Pancreas (tissue), 10 donors: ENCODE data around the gene NR5A2. TPM values are rescaled to one million over a fixed set of nuclear protein-coding genes. Genes with fewer than 3 reads are reported as not detected.

Source experiments
- ATAC-seq, 4 donors: fragments of 200-7000 bp; cut with Tn5 transposase; one replicate each; pipeline versions ENCODE4 v1.8.0 to v1.9.1; 2020; ENCODE audit warnings: mild to moderate bottlenecking in 4 of 4, moderate library complexity in 4 of 4
- DNase-seq, 6 donors: peaks; one replicate each; pipeline ENCODE4 v3.0.0-alpha.2; 2020
- FAIRE-seq: peaks from 2 replicates; lab custom pipeline; 2012; peaks lifted over from hg19 to GRCh38; lab: Jason Lieb, UNC
- H3K27ac ChIP-seq, 4 donors: fragments of 200-600 bp; sonication (generic); 1 replicate in 3 of 4; 2 replicates in 1 of 4; pipeline versions ENCODE4 v1.5.0 to v1.8.0; 2020
- H3K27me3 ChIP-seq, 4 donors: fragments of 200-600 bp; one replicate each; pipeline ENCODE4 v1.8.0; 2021
- H3K36me3 ChIP-seq, 3 donors: fragments of 200-600 bp; sonication (generic) in 1 of 3; one replicate each; pipeline versions ENCODE4 v1.5.0 to v1.8.0; 2020 to 2021
- H3K4me1 ChIP-seq, 3 donors: fragments of 200-600 bp; one replicate each; pipeline ENCODE4 v1.8.0; 2021
- H3K4me3 ChIP-seq, 4 donors: fragments of 200-600 bp; sonication (generic) in 2 of 4; one replicate each; pipeline versions ENCODE4 v1.5.0 to v1.8.0; 2020 to 2021
- H3K9me3 ChIP-seq, 4 donors: fragments of 200-600 bp; one replicate each; pipeline ENCODE4 v1.8.0; 2021
- WGBS, 2 donors: extraction: QIAGEN DNeasy Blood & Tissue Kit; methylation state at CpG; one replicate each; pipeline ENCODE4 v1.1.7; 2013; 5-methylcytosine and 5-hydroxymethylcytosine counted together
- intact Hi-C, 3 donors: fragments of 100-400 bp; cut with DNase I; formaldehyde crosslinking; loops; one replicate each; pipeline versions ENCODE4 v1.11.1 to v1.14.2; 2022
- polyA plus RNA-seq, 2 donors: library from polyadenylated mRNA; stranded (reverse); fragments of 200-250 nt; gene quantifications; one replicate each; pipeline ENCODE4 v1.2.3, GENCODE V29; 2013
- total RNA-seq, 6 donors: library from RNA; stranded (reverse); fragmentation: NEBNext Ultra II Directional in 4 of 6; extraction: Animal tissue kit (Norgen Biotek cat#: 25700) in 4 of 6; gene quantifications; one replicate each; pipeline versions ENCODE4 v1.2.1 to v1.2.4, GENCODE V29; 2021 to 2023
- TF ChIP-seq, protein P1 (sequence below), 4 donors: fragments of 200-600 bp; sonication (generic) in 3 of 4; IDR thresholded peaks; one replicate each; pipeline versions ENCODE4 v1.5.0 to v1.8.0; 2021; ENCODE audit warnings: antibody characterized with exemption in 4 of 4
- donor health status: healthy with polysubstance abuse.
- donor health status: DM: no; HTN: no; CAD: no; lungs with moderate emphysema.
- donor health status: DM: no; HTN: no; CAD: no.
- donor health status: control.
- donor health status: control.
- donor health status: Bipolar disorder and iron deficiency.
- donor health status: DM: yes; HTN: yes; CAD: no.
- donor health status: DM: no; HTN: no; CAD: no.
- donor health status: DM: no; HTN: no; CAD: no.
- donor health status: DM: yes; HTN: yes; CAD: no.

The NR5A2 gene
- total and polyA plus RNA-seq, 8 donors: 28.3 to 114 (median 82.5) TPM

DNA sequence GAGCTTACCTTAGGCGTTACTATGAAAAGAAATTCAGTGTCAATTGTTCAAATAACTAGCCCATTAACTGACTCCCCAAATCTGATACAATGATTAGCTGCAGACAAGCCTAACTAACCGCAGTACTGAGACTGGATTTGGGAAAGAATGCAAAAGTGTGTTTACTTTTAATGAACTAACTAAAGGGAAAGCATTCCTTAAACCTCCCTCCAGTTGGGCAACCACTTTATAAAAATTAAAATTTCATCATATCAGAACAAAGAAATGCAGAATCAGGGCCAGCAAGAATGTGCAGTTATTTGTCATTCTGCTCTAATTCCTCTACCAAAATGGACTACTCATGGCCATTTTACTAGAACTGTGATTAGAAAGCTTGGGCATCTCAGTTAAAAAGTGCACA, 11.7 kb upstream of the NR5A2 start:
- Histone ChIP-seq H3K9me3 (no peaks in the 10 kb centered on the region), H3K4me3 (no peak overlapping the region), H3K4me1 (peaks cover 0 to 4% (median 3%) of the 10 kb centered on the region in 3 donors), H3K36me3 (no peaks in the 10 kb centered on the region), H3K27me3 (no peaks in the 10 kb centered on the region), H3K27ac (no peak overlapping the region)
- ATAC-seq (peak in 2 of 4 donors; percentile 39 to 53), DNase-seq (no peak), FAIRE-seq (no peak)
- 52 to 60% methylated on average over 2 of the region's 2 CpGs for WGBS, 2 donors
- TF ChIP-seq, protein P1, sequence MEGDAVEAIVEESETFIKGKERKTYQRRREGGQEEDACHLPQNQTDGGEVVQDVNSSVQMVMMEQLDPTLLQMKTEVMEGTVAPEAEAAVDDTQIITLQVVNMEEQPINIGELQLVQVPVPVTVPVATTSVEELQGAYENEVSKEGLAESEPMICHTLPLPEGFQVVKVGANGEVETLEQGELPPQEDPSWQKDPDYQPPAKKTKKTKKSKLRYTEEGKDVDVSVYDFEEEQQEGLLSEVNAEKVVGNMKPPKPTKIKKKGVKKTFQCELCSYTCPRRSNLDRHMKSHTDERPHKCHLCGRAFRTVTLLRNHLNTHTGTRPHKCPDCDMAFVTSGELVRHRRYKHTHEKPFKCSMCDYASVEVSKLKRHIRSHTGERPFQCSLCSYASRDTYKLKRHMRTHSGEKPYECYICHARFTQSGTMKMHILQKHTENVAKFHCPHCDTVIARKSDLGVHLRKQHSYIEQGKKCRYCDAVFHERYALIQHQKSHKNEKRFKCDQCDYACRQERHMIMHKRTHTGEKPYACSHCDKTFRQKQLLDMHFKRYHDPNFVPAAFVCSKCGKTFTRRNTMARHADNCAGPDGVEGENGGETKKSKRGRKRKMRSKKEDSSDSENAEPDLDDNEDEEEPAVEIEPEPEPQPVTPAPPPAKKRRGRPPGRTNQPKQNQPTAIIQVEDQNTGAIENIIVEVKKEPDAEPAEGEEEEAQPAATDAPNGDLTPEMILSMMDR (IDR thresholded peaks at IDR 0.05): no peak
- intact Hi-C loops: no loop called here

- ATAC-seq (peak; percentile 62 to 79 (median 72)), FAIRE-seq (peak; percentile 92), DNase-seq (peak in 1 of 6 donors; percentile 76)
- peak overlapping the region; percentile 24 to 90 (median 72) for H3K27ac ChIP-seq
- H3K36me3 ChIP-seq: no peaks in the 10 kb centered on the region
- H3K27me3 ChIP-seq: no peaks in the 10 kb centered on the region
- TF ChIP-seq, protein P1 (IDR thresholded peaks at IDR 0.05): no peak
- 17 to 23% methylated on average over 1 of the region's 1 CpG for WGBS, 2 donors
- H3K9me3 ChIP-seq: no peaks in the 10 kb centered on the region
- H3K4me1 ChIP-seq: peaks cover 18 to 40% (median 32%) of the 10 kb centered on the region in 3 donors
- no peak overlapping the region for H3K4me3 ChIP-seq
- intact Hi-C loops: no loop called here
Measured at GRCh38 chr1:200021577-200022238, 5.8 kb upstream of the NR5A2 start.

- intact Hi-C loops: no loop called here
- Histone ChIP-seq H3K9me3 (no peaks in the 10 kb centered on the region), H3K27me3 (no peaks in the 10 kb centered on the region), H3K4me3 (no peak overlapping the region), H3K27ac (peak overlapping the region; percentile 28 to 90 (median 72)), H3K4me1 (peaks cover 19 to 46% (median 35%) of the 10 kb centered on the region in 3 donors), H3K36me3 (no peaks in the 10 kb centered on the region)
- 11 to 13% methylated on average over 4 of the region's 4 CpGs for WGBS, 2 donors
- FAIRE-seq (no peak), DNase-seq (peak in 4 of 6 donors; percentile 34 to 83 (median 70)), ATAC-seq (peak; percentile 70 to 83 (median 78))
- TF ChIP-seq, protein P1 (IDR thresholded peaks at IDR 0.05): no peak
Measured at GRCh38 chr1:200022239-200022804, 5.2 kb upstream of the NR5A2 start.

- intact Hi-C loops: no loop called here
- no peak for ATAC-seq
- TF ChIP-seq, protein P1 (IDR thresholded peaks at IDR 0.05): no peak
- H3K4me3 ChIP-seq: peak overlapping the region; percentile 44 to 75 (median 65)
- H3K9me3 ChIP-seq: no peaks in the 10 kb centered on the region
- WGBS, 2 donors: 1 to 6% methylated on average over 2 of the region's 2 CpGs
- peak overlapping the region; percentile 70 to 99 (median 90) for H3K27ac ChIP-seq
- no peak for DNase-seq
- H3K27me3 ChIP-seq: no peaks in the 10 kb centered on the region
- FAIRE-seq: no peak
- H3K36me3 ChIP-seq: no peaks in the 10 kb centered on the region
- H3K4me1 ChIP-seq: peaks cover 5 to 28% (median 24%) of the 10 kb centered on the region in 3 donors
Measured at GRCh38 chr1:200028586-200029034, 1.1 kb downstream of the NR5A2 start.
